IPS DF 4.7 (cell line): ENCODE results near the gene AFMID.
"Not testable (repeated sequence)": the region's sequence is repeated elsewhere in the genome, so short reads cannot be mapped to it uniquely, and the experiment has no call there.

Experiments
- DNase-seq: peaks from one replicate; pipeline ENCODE4 v3.0.0-alpha.2; 2013; ENCODE audit warnings: low spot score; ENCODE audit errors: extremely low read depth

The AFMID gene

DNA sequence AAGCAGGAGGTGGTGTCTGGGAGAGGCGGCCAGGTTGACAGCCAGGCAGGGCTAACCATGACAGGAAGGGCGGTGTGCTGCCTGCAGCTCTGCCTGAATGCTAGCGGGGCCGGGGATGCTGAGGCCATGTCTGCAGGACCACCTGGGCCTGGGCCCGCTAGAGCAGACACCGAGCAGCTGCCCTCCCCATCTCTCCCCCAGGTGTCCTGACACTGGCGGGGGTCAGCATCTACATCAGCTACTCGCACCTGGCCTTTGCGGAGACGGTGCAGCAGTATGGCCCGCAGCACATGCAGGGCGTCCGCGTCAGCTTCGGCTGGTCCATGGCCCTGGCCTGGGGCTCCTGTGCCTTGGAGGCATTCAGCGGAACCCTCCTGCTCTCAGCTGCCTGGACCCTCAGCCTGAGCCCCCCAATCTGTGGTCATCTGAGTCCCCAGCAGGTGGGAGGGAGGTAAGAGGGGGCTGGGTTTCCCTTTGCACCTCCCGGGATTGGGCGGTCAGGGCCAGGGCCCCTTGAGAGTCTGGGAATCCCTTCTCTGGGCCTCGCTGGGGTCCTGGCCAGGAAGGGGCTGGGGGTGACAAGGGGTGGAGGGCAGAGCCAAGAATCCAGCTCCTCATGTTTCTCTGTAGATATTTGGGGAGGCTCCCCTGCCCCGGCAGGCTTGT is 51.8 kb downstream of the AFMID start:
- DNase-seq, result no peak

DNA sequence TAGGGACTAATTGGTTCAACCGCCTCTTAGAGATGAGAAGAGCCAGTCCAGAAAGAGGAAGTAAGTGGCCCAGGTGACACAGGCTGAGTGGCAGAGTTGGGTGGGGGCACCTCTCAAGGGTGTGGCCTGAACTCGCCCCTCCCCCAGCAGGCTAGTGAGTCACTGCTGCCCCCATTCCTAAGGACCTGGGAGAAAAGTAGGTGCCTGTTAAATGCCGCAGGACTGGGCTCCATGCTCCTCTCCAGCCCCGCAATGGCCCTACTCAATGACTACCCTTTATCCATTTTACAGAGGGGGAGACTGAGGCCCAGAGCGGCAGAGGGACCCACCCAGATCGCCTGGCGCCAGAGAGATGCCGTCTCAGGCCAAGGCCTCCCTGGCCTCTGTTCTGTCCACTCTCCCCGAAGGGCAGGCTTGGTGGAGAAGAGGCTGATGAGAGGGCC is 52.3 kb downstream of the AFMID start:
- no peak for DNase-seq

DNA sequence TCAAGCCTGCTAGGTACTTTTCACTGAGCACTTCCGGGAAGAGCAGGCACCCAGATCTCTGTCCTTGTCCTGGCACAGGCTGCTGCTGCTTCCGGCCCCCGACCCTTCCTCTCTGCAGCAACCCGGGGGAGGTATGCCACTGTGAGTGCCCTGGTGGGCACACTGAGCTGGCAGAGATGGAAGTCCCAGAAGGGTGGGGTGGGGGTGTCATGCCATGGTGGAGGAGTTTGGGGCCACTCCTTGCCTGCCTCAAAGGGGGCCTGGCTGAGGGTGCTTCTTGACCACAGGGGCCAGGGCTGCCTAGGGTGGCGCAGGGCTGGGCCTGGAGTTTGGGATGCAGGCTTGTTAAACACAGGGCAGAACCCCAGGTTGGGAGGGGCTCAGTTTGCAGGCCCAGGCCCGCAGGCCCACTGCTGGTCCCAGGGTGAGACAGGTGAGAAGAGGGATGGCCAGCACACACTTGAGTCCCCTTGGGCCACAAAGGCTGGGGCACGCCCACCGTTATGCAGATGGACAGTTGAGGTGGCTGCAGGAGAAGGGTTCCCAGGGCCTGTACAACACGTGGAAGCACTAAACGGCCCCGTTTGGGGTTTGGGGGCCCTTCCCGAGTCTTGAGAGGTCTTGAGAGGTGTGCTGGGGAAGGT is 53.0 kb downstream of the AFMID start:
- DNase-seq, result no peak

DNA sequence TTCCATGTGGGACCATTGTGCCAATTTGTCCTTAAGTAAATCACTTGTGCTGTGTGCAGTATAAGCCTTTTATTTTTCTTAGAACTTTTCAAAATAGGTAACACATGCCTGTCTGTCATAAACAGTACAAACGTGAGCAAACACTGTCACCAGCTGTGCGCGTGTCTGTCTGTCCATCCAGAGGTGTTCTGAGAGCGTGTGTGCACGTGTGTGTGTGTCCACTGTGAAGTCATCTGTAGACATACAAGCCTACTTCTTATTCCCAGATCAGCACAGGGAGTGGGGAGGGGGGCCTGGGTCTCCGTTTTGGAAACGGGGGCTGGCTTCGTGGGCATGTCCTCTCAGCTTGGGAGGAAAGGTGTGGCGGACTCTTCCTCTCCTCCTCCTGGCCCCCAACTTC is 53.7 kb downstream of the AFMID start:
- DNase-seq, result no peak

DNA sequence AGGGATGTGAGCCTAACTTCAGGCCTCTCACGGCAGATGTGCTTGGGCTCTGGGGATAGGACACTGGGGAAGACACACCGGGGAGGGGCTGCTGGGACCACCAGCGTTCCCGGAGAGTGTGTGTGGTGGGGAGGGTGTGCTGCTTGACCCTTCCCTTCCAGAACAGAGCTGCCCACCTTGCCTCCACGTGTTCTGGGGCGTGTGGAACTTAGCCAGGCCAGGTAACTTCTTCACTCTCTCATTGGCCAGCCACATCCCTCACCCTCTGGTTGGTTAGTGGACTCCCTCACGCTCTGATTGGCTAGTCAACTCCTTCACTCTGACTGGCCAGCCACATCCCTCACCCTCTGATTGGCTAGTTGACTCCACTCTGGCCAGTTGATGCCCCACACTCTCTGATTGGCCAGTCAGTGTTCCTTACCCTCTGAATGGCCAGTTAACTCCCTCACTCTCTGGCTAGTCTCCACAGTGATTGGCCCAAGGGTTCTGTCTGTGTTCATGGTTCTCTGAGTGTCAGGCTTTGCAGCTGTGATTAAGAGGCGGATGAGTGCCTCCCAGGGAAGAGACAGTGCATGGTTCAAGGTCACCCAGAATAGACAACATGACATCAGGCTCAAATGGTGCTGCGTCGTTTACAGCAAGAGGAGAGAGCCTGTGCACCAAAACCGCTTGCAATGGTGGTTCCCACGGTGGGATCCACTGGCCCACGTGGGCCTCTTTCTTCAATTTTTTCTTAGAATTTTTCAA is 54.3 kb downstream of the AFMID start:
- peak; percentile 66 for DNase-seq

DNA sequence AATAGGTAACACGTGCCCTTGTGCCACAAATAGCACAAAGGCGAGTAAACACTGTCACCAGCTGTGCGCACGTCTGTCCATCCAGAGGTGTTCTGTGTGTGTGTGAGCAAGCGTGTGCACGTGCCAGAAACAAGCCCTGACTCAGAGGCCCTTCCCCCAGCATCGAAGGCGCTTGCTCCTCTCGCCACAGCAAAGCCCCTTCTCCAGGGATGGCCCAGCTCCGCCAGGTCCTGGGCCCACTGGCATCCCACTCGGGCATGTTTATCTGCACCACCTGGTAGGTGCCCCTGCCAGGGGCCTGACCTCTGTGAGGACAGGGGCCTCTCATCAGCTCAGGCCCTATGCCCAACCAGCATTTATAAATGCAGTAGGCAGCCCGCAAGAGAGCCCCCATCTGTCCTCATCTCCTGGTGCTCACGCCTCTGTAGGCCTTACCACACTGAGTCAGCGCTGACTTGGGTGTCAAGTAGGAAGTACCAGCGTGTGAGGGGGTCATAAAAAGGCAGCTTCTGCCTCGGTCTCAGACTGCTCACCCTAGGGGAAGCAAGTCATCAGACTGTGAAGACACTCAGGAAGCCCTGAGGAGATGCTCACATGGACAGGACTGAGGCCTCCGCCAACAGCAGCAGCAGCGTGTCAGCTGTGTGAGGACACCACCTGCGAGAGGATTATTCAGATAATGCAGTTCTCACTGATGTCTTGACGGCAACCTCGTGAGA is 55.0 kb downstream of the AFMID start:
- no peak for DNase-seq

DNA sequence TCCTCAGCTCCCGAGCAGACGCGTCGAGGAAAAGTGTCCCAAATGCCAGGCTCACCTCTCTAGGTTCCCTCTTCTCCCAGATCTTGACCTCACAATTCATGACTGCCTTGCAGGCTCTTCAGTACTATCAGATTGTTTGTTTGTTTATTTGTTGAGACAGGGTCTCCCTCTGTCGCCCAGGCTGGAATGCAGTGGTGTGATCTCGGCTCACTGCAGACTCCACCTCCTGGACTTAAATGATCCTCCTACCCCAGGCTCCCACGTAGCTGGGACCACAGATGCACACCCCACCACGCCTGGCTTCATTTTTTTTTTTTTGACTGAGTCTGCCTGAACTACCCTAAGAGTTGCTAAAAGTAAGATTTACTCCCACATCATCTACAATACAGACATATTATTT is 60.1 kb downstream of the AFMID start:
- no peak for DNase-seq

DNA sequence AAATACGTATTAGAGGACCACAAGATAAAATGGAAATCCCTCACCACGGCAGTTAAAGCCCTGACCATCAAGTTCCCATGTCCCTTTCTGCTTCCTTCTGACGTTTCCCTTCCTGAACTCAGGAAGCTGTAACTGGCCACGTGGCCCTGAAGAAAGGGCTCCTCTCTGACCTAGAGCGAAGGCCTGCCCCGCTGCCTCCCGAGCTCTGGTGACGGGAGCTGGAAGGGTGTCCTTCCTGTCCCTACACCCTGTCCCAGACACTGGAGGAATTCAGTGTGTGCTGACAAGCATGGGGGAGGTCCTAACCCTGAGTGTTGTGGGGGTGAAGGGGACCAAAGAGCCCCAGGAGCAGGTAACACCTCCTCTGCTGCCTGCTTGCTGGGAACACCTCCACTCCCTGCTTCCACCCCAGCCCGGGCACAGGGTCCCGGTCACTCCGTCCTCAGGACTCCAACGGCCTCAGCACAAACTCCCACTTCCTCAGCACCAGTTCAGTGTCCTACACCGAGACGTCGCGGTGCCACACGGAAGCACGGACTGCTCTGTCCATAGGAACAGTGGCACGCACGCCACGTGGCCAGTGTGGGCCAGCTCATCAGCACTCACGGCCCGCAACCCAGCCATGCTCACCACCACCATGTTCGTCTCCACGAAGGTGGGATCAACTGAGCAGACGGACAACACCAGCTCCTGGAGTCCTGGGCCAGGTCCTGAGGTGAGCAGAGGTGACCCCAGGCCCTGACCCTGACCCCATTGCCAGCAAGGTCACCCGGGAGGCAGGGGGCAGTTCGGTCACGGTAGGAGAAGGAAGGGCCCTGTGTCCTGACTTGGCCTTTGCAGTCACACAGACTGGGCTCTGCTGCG is 61.1 kb downstream of the AFMID start:
- no peak for DNase-seq

DNA sequence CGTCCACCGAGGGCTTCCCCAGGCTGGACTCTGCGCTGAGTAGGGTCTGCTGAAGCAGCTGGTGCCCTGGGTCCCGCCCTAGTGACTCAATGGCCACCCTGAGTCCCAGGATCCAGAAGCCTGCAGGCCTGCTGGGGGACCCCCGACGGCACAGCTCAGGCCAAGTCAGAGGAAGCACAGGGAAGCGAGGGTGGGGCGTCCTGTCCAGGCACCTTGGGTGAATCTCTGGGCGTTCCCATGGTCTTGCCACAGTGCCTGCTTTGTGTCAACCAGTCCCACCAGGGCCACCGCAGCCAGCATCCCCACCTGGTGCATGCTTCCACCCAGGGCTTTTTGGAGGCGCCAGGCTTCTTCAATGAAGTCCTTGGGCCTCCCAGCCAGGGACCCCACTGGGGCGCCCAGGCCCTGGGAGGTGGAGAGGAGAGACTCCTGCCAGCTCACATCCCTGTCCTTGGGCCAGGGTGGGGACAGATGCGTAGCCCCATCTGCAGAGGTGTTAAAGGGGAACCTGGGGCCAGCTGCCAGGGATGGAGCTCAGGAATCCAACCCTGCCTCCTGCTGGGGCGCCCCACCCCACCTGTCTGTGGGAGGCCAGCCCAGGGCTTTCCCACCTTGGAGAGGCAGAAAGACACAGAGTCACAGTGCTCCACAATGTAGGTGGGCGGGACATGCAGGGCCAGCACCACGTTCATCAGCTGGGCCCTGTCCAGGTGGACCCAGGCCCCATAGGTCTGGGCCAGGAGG is 62.1 kb downstream of the AFMID start:
- DNase-seq, result no peak

DNA sequence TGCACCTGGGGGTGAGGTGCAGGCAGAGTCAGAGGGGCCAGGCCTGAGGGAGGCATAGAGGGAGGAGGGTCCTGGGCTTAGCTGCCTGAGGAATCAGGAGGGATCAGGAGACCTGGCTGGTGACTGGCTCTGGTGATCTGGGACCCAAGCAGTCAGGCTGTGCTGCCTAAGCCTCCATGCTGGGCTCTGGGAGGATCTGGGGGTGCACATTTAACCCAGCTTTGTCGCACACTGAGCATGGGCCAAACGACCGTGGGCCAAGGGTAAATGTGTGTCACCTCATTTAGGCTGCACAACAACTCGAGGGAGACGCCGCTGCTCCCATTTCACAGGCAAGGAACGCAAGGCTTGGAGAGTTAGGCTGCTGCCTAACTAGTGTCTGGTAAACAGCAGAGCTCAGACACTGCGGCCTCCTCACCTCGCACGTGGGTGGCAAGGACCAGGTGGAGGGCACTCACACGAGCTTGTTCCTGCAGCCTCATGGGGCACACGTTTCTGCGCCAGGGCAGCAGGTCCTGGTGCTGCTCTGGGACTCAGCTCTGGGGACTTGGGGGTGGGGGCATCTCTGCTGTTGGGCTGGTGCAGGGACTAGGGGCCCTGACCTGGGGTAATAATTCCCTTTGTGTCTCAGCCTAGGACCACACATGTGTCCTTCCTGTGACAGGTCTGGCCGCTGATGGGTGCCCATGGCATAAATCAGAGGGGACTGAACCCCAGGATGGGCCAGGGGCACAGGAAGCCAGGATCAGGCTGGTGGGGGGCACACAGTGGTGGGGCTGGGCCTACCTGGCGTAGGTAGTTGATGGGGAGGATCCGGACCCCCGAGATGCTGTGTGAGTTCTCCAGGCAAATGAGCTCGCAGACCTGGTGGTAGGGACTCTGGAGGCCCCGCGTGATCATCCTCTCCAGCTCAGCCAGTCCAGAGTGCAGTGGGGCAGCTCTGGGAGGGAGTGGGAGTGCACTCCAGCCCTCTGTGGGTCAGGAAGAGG is 63.0 kb downstream of the AFMID start:
- no peak for DNase-seq

DNA sequence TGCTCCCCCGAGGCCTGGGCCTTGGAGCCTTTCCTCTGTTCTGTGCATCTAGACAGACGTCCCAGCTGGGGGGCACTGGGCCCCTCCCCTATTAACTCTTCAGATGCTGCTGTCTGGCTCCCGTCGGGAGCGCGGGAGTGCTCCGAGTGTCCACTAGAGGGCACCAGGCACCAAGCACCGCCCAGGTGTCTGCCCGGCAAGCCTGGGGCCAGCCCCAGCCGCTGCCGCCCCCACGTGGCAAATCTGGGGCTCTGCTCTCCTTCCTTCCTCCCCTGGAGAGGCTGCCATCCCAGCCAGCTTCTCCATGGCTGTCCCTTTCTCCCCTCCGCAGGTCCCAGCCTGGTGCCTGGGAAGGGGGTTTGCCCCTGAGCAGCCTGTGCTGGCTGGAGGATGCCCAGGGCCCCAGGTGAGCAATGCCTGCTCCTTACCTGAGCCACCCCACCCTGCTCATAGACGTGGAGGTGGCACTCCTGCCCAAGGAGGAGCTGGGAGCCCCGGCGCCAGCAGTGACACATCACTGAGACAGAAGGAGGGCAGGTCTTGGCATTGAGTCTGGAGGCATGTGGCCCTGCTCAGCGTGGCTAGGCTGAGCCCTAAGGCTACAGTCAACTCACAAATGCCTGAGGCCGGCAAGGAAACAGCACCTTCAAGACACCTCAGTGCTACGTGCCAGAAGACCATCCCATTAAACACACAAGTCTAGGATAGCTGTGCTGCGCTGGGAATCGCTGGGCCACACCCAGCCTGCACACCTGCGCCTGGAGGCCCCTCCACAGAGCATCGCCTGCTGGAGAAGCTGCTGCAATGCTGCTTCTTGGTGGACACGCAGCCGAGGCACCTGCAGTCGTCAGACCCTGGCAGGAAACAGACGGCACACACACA is 64.0 kb downstream of the AFMID start:
- peak; percentile 46 for DNase-seq

DNA sequence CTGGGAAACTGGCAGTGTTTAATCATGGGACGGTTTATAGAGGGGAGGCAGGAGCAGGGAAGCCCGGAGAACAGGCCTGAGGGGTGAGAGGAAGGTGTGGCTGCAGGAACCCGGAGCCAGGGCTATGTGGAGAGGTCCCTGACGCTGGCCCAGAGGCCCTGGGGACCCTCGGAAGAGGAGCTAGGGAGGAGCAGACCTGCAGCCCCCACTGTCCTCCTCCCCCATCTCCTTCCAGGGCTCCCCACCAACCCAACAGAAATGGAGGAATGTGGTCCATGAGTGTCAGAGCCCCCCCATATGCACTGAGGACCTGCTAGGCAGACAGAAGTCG is 64.6 kb downstream of the AFMID start:
- DNase-seq, result no peak

DNA sequence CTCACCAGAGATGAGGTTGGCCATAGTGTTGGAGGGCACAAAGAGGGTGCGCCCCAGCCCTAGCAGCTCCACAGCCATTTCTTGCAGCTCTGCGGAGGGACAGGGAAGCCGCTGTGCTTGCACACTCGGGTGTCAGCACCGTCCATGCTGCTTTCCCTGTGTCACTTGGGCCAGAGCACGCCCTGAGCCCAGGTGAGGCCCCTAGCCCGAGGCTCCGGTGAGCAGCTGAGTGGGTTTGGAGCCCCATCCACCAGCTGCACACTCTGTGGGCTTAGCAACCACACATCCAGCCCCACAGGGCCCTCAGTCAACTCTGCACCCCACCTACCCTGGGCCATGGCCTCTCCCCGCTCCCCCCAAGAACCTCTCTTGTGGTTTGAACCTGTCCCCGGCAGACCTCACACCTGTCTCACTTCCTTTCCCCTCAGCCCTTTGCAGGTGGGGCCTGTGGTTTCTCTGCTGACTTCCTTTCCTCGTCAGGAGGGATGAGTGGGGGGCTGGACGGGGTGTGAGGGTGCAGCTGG is 65.0 kb downstream of the AFMID start:
- DNase-seq, result no peak

DNA sequence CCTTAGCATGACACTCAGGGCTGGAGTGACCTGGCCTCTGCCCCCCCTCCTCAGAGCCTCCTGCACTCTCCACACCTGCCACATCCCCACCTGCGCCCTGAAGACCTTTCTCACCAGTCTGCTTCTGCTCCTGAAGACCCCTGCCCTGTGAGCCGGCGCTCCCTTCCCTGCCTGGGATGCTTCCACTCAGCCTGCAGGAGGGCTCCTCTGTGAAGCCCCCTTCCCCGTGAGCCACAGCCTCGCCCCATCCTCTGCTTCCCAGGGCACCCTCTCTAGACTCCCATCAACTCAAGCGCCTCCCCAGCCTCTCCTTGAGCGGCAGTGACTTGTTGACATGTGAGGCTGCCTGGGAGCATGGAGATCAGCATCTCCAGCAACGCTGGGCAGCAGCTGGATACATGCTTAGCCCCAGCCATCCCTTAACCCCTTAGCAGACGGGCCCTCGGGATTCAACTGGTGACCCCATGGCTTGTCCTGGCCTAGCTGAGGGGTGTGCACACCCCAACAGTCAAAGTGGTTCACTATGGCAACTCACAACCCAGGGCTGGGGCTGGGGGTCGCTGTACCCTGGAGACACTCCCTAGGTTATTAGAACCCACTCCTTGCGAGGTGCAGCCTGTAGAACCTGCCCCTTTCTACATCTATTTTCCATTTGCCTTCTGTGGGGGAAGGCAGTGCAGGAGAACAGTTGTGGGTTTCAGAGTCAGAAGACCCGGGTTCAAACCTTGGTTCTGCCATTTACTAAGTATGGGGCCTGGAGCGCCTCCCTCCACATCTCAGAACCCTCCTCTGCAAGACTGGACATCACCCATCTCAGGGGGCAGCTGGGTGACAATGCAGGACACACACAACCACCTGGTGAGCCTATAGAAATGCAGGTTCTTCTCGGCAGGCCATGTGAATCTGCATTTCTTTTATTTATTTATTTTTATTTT is 65.8 kb downstream of the AFMID start:
- DNase-seq, result no peak

DNA sequence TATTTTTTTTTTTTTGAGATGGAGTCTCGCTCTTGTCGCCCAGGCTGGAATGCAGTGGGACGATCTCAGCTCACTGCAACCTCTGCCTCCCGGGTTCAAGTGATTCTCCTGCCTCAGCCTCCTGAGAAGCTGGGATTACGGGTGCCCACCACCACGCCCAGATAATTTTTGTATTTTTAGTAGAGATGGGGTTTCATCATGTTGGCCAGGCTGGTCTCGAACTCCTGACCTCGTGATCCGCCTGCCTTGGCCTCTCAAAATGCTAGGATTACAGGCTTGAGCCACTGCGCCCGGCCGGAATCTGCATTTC is 66.4 kb downstream of the AFMID start:
- DNase-seq, result not testable (repeated sequence)

DNA sequence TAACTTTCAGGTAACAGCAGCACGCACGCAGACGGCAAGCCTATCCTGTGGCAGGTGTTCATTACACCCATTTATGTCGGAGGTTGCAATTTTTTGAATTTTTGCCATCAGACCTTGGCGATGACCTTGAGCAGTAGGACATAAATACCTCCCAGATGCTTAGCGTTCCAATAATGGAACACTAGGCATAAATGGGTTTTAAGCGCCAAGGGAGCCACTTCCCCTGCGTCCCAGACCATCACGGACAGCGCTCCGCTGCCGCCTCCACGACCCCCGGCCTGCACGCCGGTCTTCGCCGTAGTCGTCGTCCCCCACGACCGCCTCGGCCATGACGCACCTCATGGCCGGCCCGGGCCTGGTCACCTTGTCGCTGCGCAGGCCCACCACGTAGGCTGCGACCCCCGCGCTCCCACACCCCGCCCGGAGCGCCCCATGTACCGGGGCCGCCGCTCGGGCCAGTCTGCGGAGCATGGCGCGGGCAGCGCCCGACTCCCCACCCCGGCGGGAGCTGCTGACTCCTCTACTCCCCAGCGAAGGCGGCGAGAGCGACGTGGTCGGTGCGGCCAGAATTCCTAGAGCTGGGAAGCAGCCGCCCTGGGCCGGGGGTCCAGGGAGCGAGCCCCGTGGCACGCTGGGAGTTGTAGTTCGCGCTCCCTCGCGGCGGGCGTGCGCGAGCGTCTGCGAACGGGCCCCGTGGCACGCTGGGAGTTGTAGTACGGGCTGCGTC is 66.9 kb downstream of the AFMID start:
- peak; percentile 68 for DNase-seq
